HEK293 (cell line): ENCODE measurements around the gene SMTNL1.

Source experiments
- ATF2 ChIP-seq: fragments of 450-650 bp; formaldehyde crosslinking; IDR thresholded peaks from 2 replicates; pipeline ENCODE4 v1.5.1; 2016; ENCODE audit warnings: missing biosample characterization, missing genetic modification characterization, low read depth
- GFI1B ChIP-seq: fragments of 450-650 bp; formaldehyde crosslinking; IDR thresholded peaks from 2 replicates; pipeline ENCODE4 v1.5.1; 2016; ENCODE audit warnings: missing biosample characterization, missing genetic modification characterization
- GLIS1 ChIP-seq: fragments of 450-650 bp; formaldehyde crosslinking; IDR thresholded peaks from 2 replicates; pipeline ENCODE4 v1.5.1; 2016; ENCODE audit warnings: missing biosample characterization, missing genetic modification characterization
- KLF7 ChIP-seq: fragments of 450-650 bp; formaldehyde crosslinking; IDR thresholded peaks from 2 replicates; pipeline ENCODE4 v1.5.1; 2016; ENCODE audit warnings: missing biosample characterization, missing genetic modification characterization, borderline replicate concordance
- KLF9 ChIP-seq: fragments of 450-650 bp; formaldehyde crosslinking; IDR thresholded peaks from 2 replicates; pipeline ENCODE4 v1.5.1; 2016; ENCODE audit warnings: missing biosample characterization, missing genetic modification characterization, low read depth
- PRDM2 ChIP-seq: fragments of 450-650 bp; formaldehyde crosslinking; IDR thresholded peaks from 2 replicates; pipeline ENCODE4 v1.5.1; 2016; ENCODE audit warnings: missing biosample characterization, missing genetic modification characterization, borderline replicate concordance
- REST ChIP-seq: fragments of 450-650 bp; formaldehyde crosslinking; IDR thresholded peaks from 2 replicates; pipeline ENCODE4 v1.5.1; 2016; ENCODE audit warnings: missing biosample characterization, missing genetic modification characterization
- ZBTB1 ChIP-seq: fragments of 450-650 bp; formaldehyde crosslinking; IDR thresholded peaks from 2 replicates; pipeline ENCODE4 v1.5.1; 2016; ENCODE audit warnings: missing biosample characterization, missing genetic modification characterization
- ZBTB10 ChIP-seq: fragments of 450-650 bp; formaldehyde crosslinking; IDR thresholded peaks from 2 replicates; pipeline ENCODE4 v1.5.1; 2016; ENCODE audit warnings: missing biosample characterization, missing genetic modification characterization
- ZBTB6 ChIP-seq: fragments of 450-650 bp; formaldehyde crosslinking; IDR thresholded peaks from 2 replicates; pipeline ENCODE4 v1.5.1; 2017; ENCODE audit warnings: missing biosample characterization, missing genetic modification characterization
- ZEB2 ChIP-seq: fragments of 450-650 bp; formaldehyde crosslinking; IDR thresholded peaks from 2 replicates; pipeline ENCODE4 v1.5.1; 2016; ENCODE audit warnings: missing biosample characterization, missing genetic modification characterization
- ZFHX2 ChIP-seq: fragments of 450-650 bp; formaldehyde crosslinking; conservative IDR thresholded peaks from 2 replicates; pipeline ENCODE4 v1.5.1; 2016; ENCODE audit warnings: missing biosample characterization, missing genetic modification characterization
- ZFP41 ChIP-seq: fragments of 450-650 bp; formaldehyde crosslinking; IDR thresholded peaks from 2 replicates; pipeline ENCODE4 v1.5.1; 2016; ENCODE audit warnings: missing biosample characterization, missing genetic modification characterization, borderline replicate concordance
- ZNF23 ChIP-seq: fragments of 450-650 bp; formaldehyde crosslinking; IDR thresholded peaks from 2 replicates; pipeline ENCODE4 v1.5.1; 2016; ENCODE audit warnings: missing biosample characterization, missing genetic modification characterization, borderline replicate concordance
- ZNF266 ChIP-seq: fragments of 450-650 bp; formaldehyde crosslinking; IDR thresholded peaks from 2 replicates; pipeline ENCODE4 v1.5.1; 2016; ENCODE audit warnings: missing biosample characterization, missing genetic modification characterization, low read depth
- ZNF530 ChIP-seq: fragments of 450-650 bp; formaldehyde crosslinking; IDR thresholded peaks from 2 replicates; pipeline ENCODE4 v1.5.1; 2016; ENCODE audit warnings: low read depth, missing biosample characterization, missing genetic modification characterization
- ZNF560 ChIP-seq: fragments of 450-650 bp; formaldehyde crosslinking; IDR thresholded peaks from 2 replicates; pipeline ENCODE4 v1.5.1; 2017; ENCODE audit warnings: missing biosample characterization, missing genetic modification characterization, borderline replicate concordance
- ZNF580 ChIP-seq: fragments of 450-650 bp; formaldehyde crosslinking; IDR thresholded peaks from 2 replicates; pipeline ENCODE4 v1.5.1; 2016; ENCODE audit warnings: missing biosample characterization, missing genetic modification characterization
- ZNF701 ChIP-seq: fragments of 450-650 bp; formaldehyde crosslinking; IDR thresholded peaks from 2 replicates; pipeline ENCODE4 v1.5.1; 2016; ENCODE audit warnings: missing biosample characterization, missing genetic modification characterization
- ZNF704 ChIP-seq: fragments of 450-650 bp; formaldehyde crosslinking; IDR thresholded peaks from 2 replicates; pipeline ENCODE4 v1.5.1; 2016; ENCODE audit warnings: missing biosample characterization, missing genetic modification characterization
- ZNF777 ChIP-seq: fragments of 450-650 bp; formaldehyde crosslinking; IDR thresholded peaks from 2 replicates; pipeline ENCODE4 v1.5.1; 2017; ENCODE audit warnings: missing biosample characterization, missing genetic modification characterization, borderline replicate concordance
- ZNF843 ChIP-seq: fragments of 450-650 bp; formaldehyde crosslinking; IDR thresholded peaks from 2 replicates; pipeline ENCODE4 v1.5.1; 2016; ENCODE audit warnings: missing biosample characterization, missing genetic modification characterization
- ZSCAN16 ChIP-seq: fragments of 450-650 bp; formaldehyde crosslinking; IDR thresholded peaks from 2 replicates; pipeline ENCODE4 v1.5.1; 2016; ENCODE audit warnings: missing biosample characterization, missing genetic modification characterization

SMTNL1 gene

GRCh38 chr11:57499413-57499982 is 37.9 kb upstream of the SMTNL1 start (continued):
- TF ChIP-seq ATF2 (tag by site-specific recombination): no peak
- no peak for TF ChIP-seq ZNF704 (tag by site-specific recombination)
- TF ChIP-seq ZSCAN16 (tag by site-specific recombination): no peak
- no peak for TF ChIP-seq REST (tag by site-specific recombination)
- TF ChIP-seq ZEB2 (tag by site-specific recombination): no peak
- TF ChIP-seq ZNF266 (tag by site-specific recombination): no peak
- TF ChIP-seq ZFP41 (tag by site-specific recombination): no peak
- no peak for TF ChIP-seq ZNF843 (tag by site-specific recombination)
- no peak for TF ChIP-seq ZNF701 (tag by site-specific recombination)
- TF ChIP-seq KLF7: 0 out of 2 replicates have a peak, but pooled peaks have one; percentile 43
- TF ChIP-seq GFI1B: no peak
- TF ChIP-seq ZBTB6 (tag by site-specific recombination): no peak
- peak; percentile 70 for TF ChIP-seq GLIS1
- no peak for TF ChIP-seq ZNF530 (tag by site-specific recombination)
- no peak for TF ChIP-seq ZFHX2 (tag by site-specific recombination)
- TF ChIP-seq ZBTB1 (tag by site-specific recombination): no peak
- TF ChIP-seq ZNF560 (tag by site-specific recombination): no peak
- no peak for TF ChIP-seq ZNF777 (tag by site-specific recombination)
- no peak for TF ChIP-seq ZNF580
- peak; percentile 50; the same call in 1 of the 2 replicates for TF ChIP-seq KLF9 (tag by site-specific recombination)
- no peak for TF ChIP-seq PRDM2 (tag by site-specific recombination)
- no peak for TF ChIP-seq ZNF23 (tag by site-specific recombination)
- TF ChIP-seq ZBTB10 (tag by site-specific recombination): no peak
